Measurements from ENCODE around the gene CBLN3. TPM values are rescaled to one million over a fixed set of nuclear protein-coding genes. Genes with fewer than 3 reads are reported as not detected.

CBLN3 gene
- total and polyA plus RNA-seq, 9 of the 15 experiments (the other 6 are each of a cell fraction or from before 2014, with no cell fraction given): 0.05 to 0.59 (median 0.26) TPM; not detected in 1

GRCh38 chr14:24442240-24443052 is 13.0 kb upstream of the CBLN3 start, which contains the start of gene SDR39U1 (continued):
- TF ChIP-seq ZNF592 (IDR thresholded peaks at IDR 0.05) (0 out of 2 replicates have a peak, but pooled peaks have one; percentile 28), HMBOX1 (IDR thresholded peaks at IDR 0.05) (0 out of 2 replicates have a peak, but pooled peaks have one; percentile 18), TRIM25 (IDR thresholded peaks at IDR 0.05; ENCODE audit: borderline replicate concordance) (peak; percentile 28; the same call in 1 of the 2 replicates), FOXJ3 (CRISPR knock-in tag; IDR thresholded peaks at IDR 0.05) (no peak), TAF9B (IDR thresholded peaks at IDR 0.05; ENCODE audit: partially characterized antibody) (peak; percentile 31), USF2 (CRISPR knock-in tag; IDR thresholded peaks at IDR 0.05) (peak; percentile 87), RB1 (IDR thresholded peaks at IDR 0.05; ENCODE audit: low read depth) (peak; percentile 60; the same call in 1 of the 2 replicates), SAFB (IDR thresholded peaks at IDR 0.05; ENCODE audit: borderline replicate concordance, low read depth, low read length) (no peak), YY1 (IDR thresholded peaks at IDR 0.05; ENCODE audit: borderline replicate concordance in 1 of 3, control insufficient read depth in 1 of 3, extremely low read depth in 1 of 3, insufficient read depth in 3 of 3, insufficient read length in 1 of 3, insufficient replicate concordance in 2 of 3, low read depth in 1 of 3, low read length in 2 of 3) (peak in 1 of 3 experiments; percentile 54), MTA2 (IDR thresholded peaks at IDR 0.05; ENCODE audit: low read depth) (peak; percentile 78), RBM34 (IDR thresholded peaks at IDR 0.05; ENCODE audit: borderline replicate concordance, insufficient read depth, low read length) (no peak), PATZ1 (CRISPR knock-in tag; IDR thresholded peaks at IDR 0.05; ENCODE audit: borderline replicate concordance) (peak; percentile 60; the same call in 1 of the 2 replicates), ZBTB2 (IDR thresholded peaks at IDR 0.05) (peak; percentile 90)
